Suprapubic skin (tissue), 4 donors: ENCODE measurements around the gene NRF1.

Experiments used
- CTCF ChIP-seq, 2 donors: fragments of 200-600 bp in 1 of 2; fragments of 450-650 bp in 1 of 2; sonication (generic) in 1 of 2; IDR thresholded peaks; one replicate each; pipeline ENCODE4 v1.5.1; 2016 to 2019; ENCODE audit warnings: antibody characterized with exemption in 2 of 2, mild to moderate bottlenecking in 1 of 2, moderate library complexity in 1 of 2
- EP300 ChIP-seq: sonication (generic); formaldehyde crosslinking; IDR thresholded peaks from one replicate; pipeline ENCODE4 v1.6.1; 2017; ENCODE audit warnings: antibody characterized with exemption
- POLR2A ChIP-seq, 2 donors: fragments of 450-650 bp; IDR thresholded peaks; one replicate each; pipeline ENCODE4 v1.6.1; 2017; ENCODE audit warnings: antibody characterized with exemption in 2 of 2, mild to moderate bottlenecking in 2 of 2, moderate library complexity in 2 of 2
- POLR2AphosphoS5 ChIP-seq, 3 donors: sonication (generic); formaldehyde crosslinking; IDR thresholded peaks; one replicate each; pipeline ENCODE4 v1.6.1; 2017; ENCODE audit warnings: antibody characterized with exemption in 3 of 3

GRCh38 chr7:129606803-129607202, 4.7 kb upstream of the NRF1 start:
- TF ChIP-seq EP300 = no peak
- no peak for TF ChIP-seq CTCF (IDR thresholded peaks at IDR 0.05)
- no peak for TF ChIP-seq POLR2A (IDR thresholded peaks at IDR 0.05)
- TF ChIP-seq POLR2AphosphoS5 (IDR thresholded peaks at IDR 0.05) = no peak
